Activated T-cell treated with anti-CD3 and anti-CD28 coated beads, Interleukin-2, amount 50 U/mL, for 72 hours (primary cell): Measurements from ENCODE around the gene SELL. TPM values are rescaled to one million over a fixed set of nuclear protein-coding genes. Genes with fewer than 3 reads are reported as not detected.

ENCODE experiments used
- ATAC-seq, 2 donors: fragments of 150-1000 bp; cut with Tn5 transposase; replicated peaks in 1 of 2; 2 replicates each; pipeline ENCODE4 v1.10.0; 2021; ENCODE audit warnings: moderate library complexity in 2 of 2, mild to moderate bottlenecking in 1 of 2
- DNase-seq, 2 donors: peaks; one replicate each; pipeline ENCODE4 v3.0.0; 2021 to 2022; ENCODE audit warnings: mixed read lengths in 1 of 2
- H3K27ac Mint-ChIP-seq: one replicate; pipeline ENCODE4 v1.8.0; 2022; ENCODE audit warnings: mild to moderate bottlenecking, moderate library complexity, mixed read lengths
- H3K27me3 Mint-ChIP-seq: one replicate; pipeline ENCODE4 v1.8.0; 2022; ENCODE audit warnings: low read depth, mixed read lengths
- H3K36me3 Mint-ChIP-seq, 2 donors: one replicate each; pipeline ENCODE4 v1.8.0; 2022; ENCODE audit warnings: mixed read lengths in 2 of 2, mild to moderate bottlenecking in 1 of 2; ENCODE audit not compliant: insufficient read depth in 2 of 2
- H3K4me1 Mint-ChIP-seq: one replicate; pipeline ENCODE4 v1.8.0; 2022; ENCODE audit warnings: low read depth, mixed read lengths
- H3K4me3 Mint-ChIP-seq, 2 donors: one replicate each; pipeline ENCODE4 v1.8.0; 2022; ENCODE audit warnings: mild to moderate bottlenecking in 2 of 2, mixed read lengths in 2 of 2, moderate library complexity in 2 of 2
- H3K9me3 Mint-ChIP-seq, 2 donors: one replicate each; pipeline ENCODE4 v1.8.0; 2022; ENCODE audit warnings: mixed read lengths in 2 of 2
- total RNA-seq, 2 donors: library from RNA; stranded (reverse); gene quantifications; one replicate each; pipeline ENCODE4 v1.2.3, GENCODE V29; 2022

Gene SELL
- total RNA-seq, 2 donors from 2014 or later = 211 to 331 TPM

DNA sequence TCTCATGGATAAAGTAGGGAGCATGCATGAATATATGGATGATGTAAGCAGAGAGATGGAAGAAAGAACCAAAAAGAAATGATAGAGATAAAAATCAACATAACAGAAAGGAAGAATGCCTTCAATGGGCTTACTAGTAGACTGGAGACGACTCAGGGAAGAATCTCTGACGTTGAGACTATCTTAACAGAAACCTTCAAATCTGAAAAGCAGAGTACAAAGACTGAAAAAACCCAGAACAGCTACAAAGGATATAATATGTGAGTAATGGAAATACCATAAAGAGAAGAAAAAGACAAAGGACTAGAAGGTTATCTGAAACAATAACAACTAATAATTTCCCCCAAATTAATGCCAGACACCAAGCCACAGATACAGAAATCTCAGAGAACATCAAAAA, 63.2 kb downstream of the SELL start:
- peak overlapping the region; percentile 7 to 61 for H3K4me3 Mint-ChIP-seq
- H3K9me3 Mint-ChIP-seq = peaks cover 6 to 10% of the 10 kb centered on the region in 2 donors

DNA sequence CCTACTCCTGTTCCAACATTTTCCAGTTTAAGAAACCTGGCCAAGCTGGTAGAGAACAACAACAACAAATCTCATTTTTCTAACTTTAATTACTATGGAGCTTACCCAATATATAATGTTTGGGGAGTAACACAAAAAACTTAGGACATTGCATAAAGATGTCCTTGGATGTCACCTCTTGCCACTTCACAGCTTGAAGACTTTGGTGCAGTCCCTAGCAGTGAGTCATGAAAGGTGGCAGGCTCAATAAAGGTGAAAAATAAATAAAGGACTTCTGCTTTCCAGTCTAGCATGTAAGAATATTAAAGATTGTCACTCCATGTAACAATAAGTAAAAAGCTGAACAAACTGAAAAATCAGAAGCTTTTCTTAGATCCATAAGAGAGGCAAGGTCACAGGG, 63.9 kb downstream of the SELL start:
- ATAC-seq (no peak), DNase-seq (no peak)
- Mint-ChIP-seq H3K27ac (peak overlapping the region; percentile 74), H3K4me3 (peak overlapping the region in 1 of 2 donors; percentile 61), H3K9me3 (peaks cover 6 to 10% of the 10 kb centered on the region in 2 donors), H3K4me1 (peaks cover 31% of the 10 kb centered on the region), H3K27me3 (no peaks in the 10 kb centered on the region), H3K36me3 (peaks cover 5 to 9% of the 10 kb centered on the region in 2 donors)

More for the DNA sequence above, 63.2 kb downstream of the SELL start:
- no peak for DNase-seq
- Mint-ChIP-seq H3K27me3 (no peaks in the 10 kb centered on the region), H3K27ac (peak overlapping the region; percentile 74), H3K4me1 (peaks cover 31% of the 10 kb centered on the region), H3K36me3 (peaks cover 5 to 9% of the 10 kb centered on the region in 2 donors)
- ATAC-seq = no peak

DNA sequence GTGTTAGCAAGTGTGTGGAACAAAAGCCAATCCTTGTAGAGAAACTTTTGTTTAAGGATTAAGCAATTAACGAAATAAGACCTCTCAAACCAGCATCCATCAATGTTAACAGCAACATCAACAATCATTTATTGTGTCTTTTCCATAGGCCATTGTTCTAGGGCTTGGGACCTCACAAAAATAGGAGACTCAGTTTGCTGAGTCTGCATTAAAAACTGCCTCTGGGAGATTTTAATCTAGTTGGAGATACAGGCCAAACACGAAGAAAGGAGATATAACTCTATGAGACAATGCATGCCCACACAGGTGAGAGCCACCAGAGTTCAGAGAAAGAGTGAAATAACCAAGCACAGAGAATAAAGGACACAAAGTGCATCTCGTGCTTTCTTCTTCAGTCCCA, 67.1 kb downstream of the SELL start:
- H3K4me1 Mint-ChIP-seq = peaks cover 25% of the 10 kb centered on the region

More for the DNA sequence above, 67.1 kb downstream of the SELL start:
- DNase-seq (no peak), ATAC-seq (no peak)
- H3K36me3 Mint-ChIP-seq = peaks cover 5 to 12% of the 10 kb centered on the region in 2 donors
- H3K9me3 Mint-ChIP-seq = peaks cover 9 to 10% of the 10 kb centered on the region in 2 donors
- H3K27me3 Mint-ChIP-seq = no peaks in the 10 kb centered on the region
- H3K27ac Mint-ChIP-seq = no peak overlapping the region
- no peak overlapping the region for H3K4me3 Mint-ChIP-seq

Other genes starting within 250 kb of the SELL start
- 1 to 10 TPM; 4.6 to 7.2 TPM for gene SLC19A2, start 225.7 kb downstream of the SELL start, total RNA-seq
- 10 to 100 TPM; 37.4 to 81.5 TPM for gene F5, start 125.1 kb downstream of the SELL start, total RNA-seq
- 1 to 10 TPM; 1.6 to 3.6 TPM for gene SELP, start 81.5 kb downstream of the SELL start, total RNA-seq
- gene SELE, start 22.5 kb upstream of the SELL start, total RNA-seq = not detected
- gene METTL18, start 83.3 kb upstream of the SELL start, total RNA-seq = 10 to 100 TPM; 11.7 to 12.1 TPM
- gene SCYL3, start 182.3 kb upstream of the SELL start, total RNA-seq = 10 to 100 TPM; 17.9 to 19.1 TPM